Measurements from ENCODE around the gene UPP1. TPM values are rescaled to one million over a fixed set of nuclear protein-coding genes. Genes with fewer than 3 reads are reported as not detected.

Gene UPP1
- total and polyA plus RNA-seq, 8 donors, result 0.87 to 45.7 (median 14.3) TPM

- H3K27me3 ChIP-seq, result no peaks in the 10 kb centered on the region
- H3K4me1 ChIP-seq, result no peaks in the 10 kb centered on the region
- no peaks in the 10 kb centered on the region for H3K9me3 ChIP-seq
- WGBS, 5 donors, result 73 to 93% (median 90%) methylated on average over 5 of the region's 5 CpGs
- H3K36me3 ChIP-seq, result peaks cover 13 to 50% (median 49%) of the 10 kb centered on the region in 4 donors
- intact Hi-C loops (cut with DNase I; ENCODE audit: low total_unique reads), result loop anchor here (10.0 kb wide), 1 partner anchor 114 kb away; no protein-coding TSS in a partner anchor
- TF ChIP-seq EP300 (IDR thresholded peaks at IDR 0.05) (no peak), POLR2A (IDR thresholded peaks at IDR 0.05) (no peak), POLR2AphosphoS5 (IDR thresholded peaks at IDR 0.05) (no peak), CTCF (IDR thresholded peaks at IDR 0.05) (no peak)
- H3K4me3 ChIP-seq, result no peak overlapping the region
- DNase-seq, result no peak
- no peak overlapping the region for H3K27ac ChIP-seq
Measured at GRCh38 chr7:48108959-48109847, 20.1 kb downstream of the UPP1 start.

- no peaks in the 10 kb centered on the region for H3K27me3 ChIP-seq
- no peaks in the 10 kb centered on the region for H3K9me3 ChIP-seq
- peak; percentile 86 to 88 for DNase-seq
- 19 to 22% (median 19%) methylated on average over 9 of the region's 9 CpGs for WGBS, 5 donors
- H3K27ac ChIP-seq, result no peak overlapping the region
- TF ChIP-seq EP300 (IDR thresholded peaks at IDR 0.05), result no peak
- TF ChIP-seq POLR2AphosphoS5 (IDR thresholded peaks at IDR 0.05), result peak in 1 of 3 donors; percentile 37
- peak in 6 of 7 experiments; percentile 93 to 99 (median 98) for TF ChIP-seq CTCF (IDR thresholded peaks at IDR 0.05)
- no peak for TF ChIP-seq POLR2A (IDR thresholded peaks at IDR 0.05)
- intact Hi-C loops (cut with DNase I; ENCODE audit: low total_unique reads), result loop anchor here (5.0 to 10.0 kb wide), 2 partner anchors 115 to 168 kb away; no protein-coding TSS in a partner anchor
- H3K4me3 ChIP-seq, result no peak overlapping the region
- H3K4me1 ChIP-seq, result no peaks in the 10 kb centered on the region
- H3K36me3 ChIP-seq, result peaks cover 13 to 42% (median 40%) of the 10 kb centered on the region in 4 donors
Measured at GRCh38 chr7:48109848-48110663, 21.0 kb downstream of the UPP1 start.

GRCh38 chr7:48110868-48111267, 21.8 kb downstream of the UPP1 start:
- Histone ChIP-seq H3K27ac (no peak overlapping the region), H3K36me3 (peaks cover 13 to 34% (median 32%) of the 10 kb centered on the region in 4 donors), H3K4me3 (no peak overlapping the region), H3K4me1 (no peaks in the 10 kb centered on the region), H3K27me3 (no peaks in the 10 kb centered on the region), H3K9me3 (no peaks in the 10 kb centered on the region)
- 69 to 85% (median 79%) methylated on average over 4 of the region's 4 CpGs for WGBS, 5 donors
- intact Hi-C loops (cut with DNase I; ENCODE audit: low total_unique reads), result loop anchor here (5.0 kb wide), 1 partner anchor 169 kb away; no protein-coding TSS in a partner anchor
- DNase-seq, result no peak
- TF ChIP-seq EP300 (IDR thresholded peaks at IDR 0.05) (no peak), POLR2AphosphoS5 (IDR thresholded peaks at IDR 0.05) (no peak), POLR2A (IDR thresholded peaks at IDR 0.05) (no peak), CTCF (IDR thresholded peaks at IDR 0.05) (no peak)

GRCh38 chr7:48111596-48111995, 22.5 kb downstream of the UPP1 start:
- Histone ChIP-seq H3K4me1 (no peaks in the 10 kb centered on the region), H3K27me3 (no peaks in the 10 kb centered on the region), H3K9me3 (no peaks in the 10 kb centered on the region), H3K4me3 (no peak overlapping the region), H3K36me3 (peaks cover 13 to 28% (median 27%) of the 10 kb centered on the region in 4 donors), H3K27ac (no peak overlapping the region)
- WGBS, 5 donors, result 46 to 66% (median 59%) methylated on average over 8 of the region's 8 CpGs
- TF ChIP-seq CTCF (IDR thresholded peaks at IDR 0.05) (no peak), POLR2A (IDR thresholded peaks at IDR 0.05) (no peak), EP300 (IDR thresholded peaks at IDR 0.05) (no peak), POLR2AphosphoS5 (IDR thresholded peaks at IDR 0.05) (no peak)
- DNase-seq, result peak in 1 of 2 donors; percentile 41
- intact Hi-C loops (cut with DNase I; ENCODE audit: low total_unique reads), result loop anchor here (5.0 kb wide), 1 partner anchor 169 kb away; no protein-coding TSS in a partner anchor
